ENCODE results near the gene PLEKHJ1. TPM values are rescaled to one million over a fixed set of nuclear protein-coding genes. Genes with fewer than 3 reads are reported as not detected.

The PLEKHJ1 gene
- total and polyA plus RNA-seq, 2 of the 8 experiments (the other 6 are each of a cell fraction or from before 2014, with no cell fraction given) = 135 to 187 TPM

GRCh38 chr19:2237869-2238153 is 1.7 kb upstream of the PLEKHJ1 start:
- Histone ChIP-seq H3K4ac (replicated peaks; ENCODE audit: insufficient read length, low read depth, low read length) (no peak overlapping the region), H2BK20ac (ENCODE audit: low read length) (no peak overlapping the region), H2AK5ac (ENCODE audit: low read depth, low read length) (no peak overlapping the region), H4K5ac (ENCODE audit: insufficient read length, low read depth, low read length) (no peak overlapping the region), H3K27ac (ENCODE audit: low read depth, low read length) (no peak overlapping the region), H4K91ac (replicated peaks; ENCODE audit: insufficient read length, low read length) (no peak overlapping the region), H3K79me1 (ENCODE audit: low read depth, low read length) (peaks cover 29% of the 10 kb centered on the region), H3K4me1 (replicated peaks in 1 of 4; ENCODE audit: control insufficient read depth in 3 of 4, insufficient read depth in 4 of 4, low read length in 3 of 4) (peaks cover 0 to 24% (median 14%) of the 10 kb centered on the region in 4 experiments; a peak in 6 of 7 replicates), H2BK120ac (replicated peaks; ENCODE audit: low read depth, low read length) (no peak overlapping the region), H3K9ac (replicated peaks in 1 of 4; ENCODE audit: extremely low read depth in 1 of 4, low read depth in 3 of 4, low read length in 3 of 4) (peak overlapping the region in 1 of 4 experiments; percentile 29; a peak in 2 of 7 replicates), H3K79me2 (ENCODE audit: control insufficient read depth in 1 of 2, insufficient read depth in 2 of 2, low read length in 2 of 2) (peaks cover 44 to 73% of the 10 kb centered on the region in 2 experiments), H3K14ac (ENCODE audit: insufficient read length) (no peak overlapping the region), H4K8ac (ENCODE audit: extremely low read depth, insufficient read depth, low read length) (peak overlapping the region; percentile 73; the same call in 1 of the 2 replicates), H4K20me1 (replicated peaks in 1 of 2; ENCODE audit: control insufficient read depth in 1 of 2, insufficient read depth in 2 of 2, low read length in 2 of 2) (peaks cover 31 to 44% of the 10 kb centered on the region in 2 experiments), H2BK15ac (ENCODE audit: low read length) (no peak overlapping the region), H3K36me3 (ENCODE audit: control insufficient read depth in 2 of 4, insufficient read depth in 4 of 4, low read length in 3 of 4) (peaks cover 0 to 15% (median 10%) of the 10 kb centered on the region in 4 experiments; a peak in 5 of 8 replicates), H3K23me2 (ENCODE audit: low read depth, low read length) (peaks cover 9% of the 10 kb centered on the region; the same call in 1 of the 2 replicates), H2BK12ac (ENCODE audit: low read depth, low read length) (no peak overlapping the region), H3K9me3 (ENCODE audit: insufficient read depth in 2 of 2, low read depth in 1 of 2, low read length in 1 of 2) (no peaks in the 10 kb centered on the region), H2AFZ (ENCODE audit: low read length) (no peak overlapping the region), H3K4me2 (ENCODE audit: insufficient read depth in 1 of 2, low read depth in 2 of 2, low read length in 2 of 2) (peak overlapping the region; percentile 7 to 93), H3K23ac (ENCODE audit: insufficient read length) (no peak overlapping the region), H2BK5ac (ENCODE audit: low read depth, low read length) (no peak overlapping the region), H3K27me3 (replicated peaks in 1 of 4; ENCODE audit: control insufficient read depth in 3 of 4, extremely low read depth in 1 of 4, insufficient read depth in 3 of 4, low read length in 3 of 4) (no peaks in the 10 kb centered on the region), H3K56ac (replicated peaks; ENCODE audit: insufficient read length, low read depth, low read length) (no peak overlapping the region), H3K18ac (ENCODE audit: extremely low read depth, low read length) (no peak overlapping the region), H3K4me3 (ENCODE audit: extremely low read depth in 1 of 4, insufficient read depth in 2 of 4, low read depth in 3 of 4, low read length in 4 of 4) (peak overlapping the region; percentile 58 to 81 (median 71); a peak in 4 of 8 replicates)
- WGBS, 2 experiments (ENCODE audit: extremely low coverage in 1 of 2, insufficient coverage in 1 of 2, insufficient read length in 1 of 2, insufficient replicate concordance in 2 of 2, low coverage in 1 of 2, low lambda C conversion rate in 2 of 2, missing lambda C conversion rate in 1 of 2) = 86% methylated on average over 6 of the region's 6 CpGs; no CpG with 5 or more reads in 1 of the 2 experiments
- ChIA-PET POLR2A (ENCODE audit: partially characterized antibody) (interaction anchor here (0.6 to 10.3 kb wide), 16 partner anchors 8 to 1053 kb away, joined by 3 to 206 read pairs (median 4); partner anchors contain the start of genes AMH, JSRP1, LSM7 and SPPL2B), CTCF (ENCODE audit: partially characterized antibody) (interaction anchor here (0.7 to 4.1 kb wide), 10 partner anchors 16 to 1576 kb away, joined by 3 to 35 read pairs (median 4); no protein-coding TSS in a partner anchor)
- FAIRE-seq (no peak), DNase-seq (ENCODE audit: low read depth in 1 of 2, low spot score in 2 of 2) (no peak)
- no peak for TF ChIP-seq SIX5 (IDR thresholded peaks at IDR 0.05; ENCODE audit: low read depth, low read length)
- no peak for TF ChIP-seq HDAC6 (IDR thresholded peaks at IDR 0.05; ENCODE audit: low read depth, low read length)
- TF ChIP-seq SP4 (IDR thresholded peaks at IDR 0.05; ENCODE audit: low read length) = no peak
- TF ChIP-seq POU5F1 (IDR thresholded peaks at IDR 0.05; ENCODE audit: low read depth, low read length) = no peak
- no peak for TF ChIP-seq SIN3A (conservative IDR thresholded peaks at IDR 0.05 in 1 of 2, IDR thresholded peaks at IDR 0.05 in 1 of 2; ENCODE audit: low read depth in 1 of 2, low read length in 2 of 2)
- TF ChIP-seq CBX5 (IDR thresholded peaks at IDR 0.05; ENCODE audit: low read depth, low read length) = no peak
- TF ChIP-seq YY1 (IDR thresholded peaks at IDR 0.05; ENCODE audit: low read depth, low read length) = no peak
- TF ChIP-seq MAFK (IDR thresholded peaks at IDR 0.05; ENCODE audit: low read depth, low read length) = no peak
- TF ChIP-seq GTF2F1 (IDR thresholded peaks at IDR 0.05; ENCODE audit: borderline replicate concordance, low read depth, low read length) = no peak
